Thoracic aorta (tissue), 2 donors: ENCODE data around the gene SORL1. TPM values are rescaled to one million over a fixed set of nuclear protein-coding genes. Genes with fewer than 3 reads are reported as not detected.

Experiments
- ATAC-seq: fragments of 150-250 bp; one replicate; pipeline ENCODE4 v1.8.0; 2017; ENCODE audit warnings: low read depth; ENCODE audit not compliant: insufficient number of reproducible peaks, low FRiP score
- DNase-seq: peaks from one replicate; pipeline ENCODE4 v3.0.0-alpha.2; 2020; ENCODE audit warnings: low spot score
- H3K27ac ChIP-seq, 2 donors: fragments of 200-600 bp; sonication (generic); 1 replicate in 1 of 2; 2 replicates in 1 of 2; pipeline ENCODE4 v1.5.1; 2016; ENCODE audit warnings: mild to moderate bottlenecking in 2 of 2, moderate library complexity in 2 of 2
- H3K27me3 ChIP-seq: fragments of 200-600 bp; sonication (generic); replicated peaks from 2 replicates; pipeline ENCODE4 v1.6.0; 2016; ENCODE audit warnings: mild to moderate bottlenecking; ENCODE audit not compliant: insufficient read depth
- H3K36me3 ChIP-seq: fragments of 200-600 bp; sonication (generic); one replicate; pipeline ENCODE4 v1.5.1; 2016
- H3K4me1 ChIP-seq, 2 donors: fragments of 200-600 bp; sonication (generic); 1 replicate in 1 of 2; 2 replicates in 1 of 2; pipeline versions ENCODE4 v1.5.1 to v1.6.0; 2016; ENCODE audit warnings: low read depth in 2 of 2, mild to moderate bottlenecking in 1 of 2; ENCODE audit not compliant: control insufficient read depth in 1 of 2
- H3K4me3 ChIP-seq: fragments of 200-600 bp; sonication (generic); 2 replicates; pipeline ENCODE4 v1.5.1; 2016; ENCODE audit warnings: mild to moderate bottlenecking
- H3K9me3 ChIP-seq: fragments of 200-600 bp; sonication (generic); 2 replicates; pipeline ENCODE4 v1.5.1; 2016
- total RNA-seq, 2 donors: library from RNA; depleted of rRNA; stranded (reverse); fragments of >200 nt; gene quantifications; one replicate each; pipeline versions ENCODE4 v1.1.0 to v1.2.3, GENCODE V29; 2016
- TF ChIP-seq, protein P1 (sequence below): fragments of 200-600 bp; sonication (generic); IDR thresholded peaks from one replicate; pipeline ENCODE4 v1.5.1; 2019; ENCODE audit warnings: antibody characterized with exemption

SORL1 gene
- total RNA-seq, 2 donors from 2014 or later: 26.9 to 33.0 TPM

DNA sequence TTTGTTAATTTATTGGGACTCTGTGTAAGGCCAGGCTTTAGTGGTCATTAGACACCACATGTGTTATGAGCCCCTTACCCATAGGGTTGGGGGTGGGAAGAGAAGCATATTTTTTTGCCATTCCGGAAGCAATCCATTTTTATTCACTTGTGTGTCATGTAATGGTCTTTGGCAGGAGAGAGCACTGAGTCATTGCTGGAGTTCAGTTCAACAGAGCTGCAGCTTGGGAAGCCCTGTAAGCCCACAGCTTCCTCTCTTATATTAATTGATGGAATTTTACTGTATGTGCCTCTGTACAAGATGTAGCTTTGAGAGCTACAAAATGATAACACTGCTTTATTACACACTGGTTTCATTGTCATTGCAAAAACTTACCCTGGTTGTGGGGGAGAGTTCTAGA is 177.9 kb downstream of the SORL1 start:
- Histone ChIP-seq H3K36me3 (no peaks in the 10 kb centered on the region), H3K4me1 (peaks cover 8 to 23% of the 10 kb centered on the region in 2 donors), H3K9me3 (no peaks in the 10 kb centered on the region), H3K4me3 (no peak overlapping the region), H3K27ac (no peak overlapping the region), H3K27me3 (no peaks in the 10 kb centered on the region)
- TF ChIP-seq, protein P1, sequence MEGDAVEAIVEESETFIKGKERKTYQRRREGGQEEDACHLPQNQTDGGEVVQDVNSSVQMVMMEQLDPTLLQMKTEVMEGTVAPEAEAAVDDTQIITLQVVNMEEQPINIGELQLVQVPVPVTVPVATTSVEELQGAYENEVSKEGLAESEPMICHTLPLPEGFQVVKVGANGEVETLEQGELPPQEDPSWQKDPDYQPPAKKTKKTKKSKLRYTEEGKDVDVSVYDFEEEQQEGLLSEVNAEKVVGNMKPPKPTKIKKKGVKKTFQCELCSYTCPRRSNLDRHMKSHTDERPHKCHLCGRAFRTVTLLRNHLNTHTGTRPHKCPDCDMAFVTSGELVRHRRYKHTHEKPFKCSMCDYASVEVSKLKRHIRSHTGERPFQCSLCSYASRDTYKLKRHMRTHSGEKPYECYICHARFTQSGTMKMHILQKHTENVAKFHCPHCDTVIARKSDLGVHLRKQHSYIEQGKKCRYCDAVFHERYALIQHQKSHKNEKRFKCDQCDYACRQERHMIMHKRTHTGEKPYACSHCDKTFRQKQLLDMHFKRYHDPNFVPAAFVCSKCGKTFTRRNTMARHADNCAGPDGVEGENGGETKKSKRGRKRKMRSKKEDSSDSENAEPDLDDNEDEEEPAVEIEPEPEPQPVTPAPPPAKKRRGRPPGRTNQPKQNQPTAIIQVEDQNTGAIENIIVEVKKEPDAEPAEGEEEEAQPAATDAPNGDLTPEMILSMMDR: no peak
- ATAC-seq (no peak), DNase-seq (no peak)

DNA sequence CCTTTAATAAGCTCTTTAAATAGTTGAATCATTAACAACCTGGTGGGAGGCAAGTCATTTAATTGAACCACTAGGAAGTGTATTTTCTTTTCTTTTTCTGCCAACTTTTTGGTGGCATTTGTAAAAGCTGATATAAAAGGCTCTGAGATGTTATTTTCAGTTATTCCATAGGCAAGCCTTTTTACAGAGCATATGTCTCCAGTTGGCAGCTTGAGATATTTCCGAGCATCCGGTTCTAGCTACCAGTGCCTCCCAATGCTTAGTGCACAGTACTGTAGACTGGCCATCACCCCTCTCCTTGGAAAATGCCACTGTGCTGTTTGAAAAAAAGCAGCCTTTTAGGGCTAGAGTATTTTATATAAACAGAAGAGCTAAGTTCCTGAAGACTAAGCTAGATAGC is 179.3 kb downstream of the SORL1 start:
- ATAC-seq: no peak
- Histone ChIP-seq H3K27me3 (no peaks in the 10 kb centered on the region), H3K4me3 (no peak overlapping the region), H3K4me1 (peaks cover 1 to 9% of the 10 kb centered on the region in 2 donors), H3K9me3 (no peaks in the 10 kb centered on the region), H3K36me3 (no peaks in the 10 kb centered on the region), H3K27ac (no peak overlapping the region)
- TF ChIP-seq, protein P1: no peak
- no peak for DNase-seq

DNA sequence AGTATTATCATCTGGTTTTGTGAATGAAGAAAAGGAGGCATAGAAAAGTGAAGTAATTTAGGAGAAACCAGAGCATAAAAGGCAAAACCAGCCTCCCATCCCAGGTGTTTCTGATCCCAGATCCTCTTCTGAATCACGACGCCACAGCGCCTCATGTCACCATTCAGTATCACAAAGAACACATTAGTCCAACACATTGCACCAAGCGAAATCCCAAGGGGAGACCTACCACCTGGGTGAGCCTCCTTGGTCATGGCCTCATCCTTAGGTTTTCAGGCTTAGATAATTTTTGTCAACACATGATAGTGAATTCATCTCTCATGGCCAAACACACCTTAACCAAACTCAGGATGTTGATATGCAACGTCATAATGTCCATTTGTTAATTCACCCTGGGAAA is 182.2 kb downstream of the SORL1 start:
- Histone ChIP-seq H3K27ac (no peak overlapping the region), H3K36me3 (no peaks in the 10 kb centered on the region), H3K9me3 (no peaks in the 10 kb centered on the region), H3K4me3 (no peak overlapping the region), H3K27me3 (no peaks in the 10 kb centered on the region), H3K4me1 (peaks cover 0 to 6% of the 10 kb centered on the region in 2 donors)
- DNase-seq (no peak), ATAC-seq (no peak)
- TF ChIP-seq, protein P1: no peak

DNA sequence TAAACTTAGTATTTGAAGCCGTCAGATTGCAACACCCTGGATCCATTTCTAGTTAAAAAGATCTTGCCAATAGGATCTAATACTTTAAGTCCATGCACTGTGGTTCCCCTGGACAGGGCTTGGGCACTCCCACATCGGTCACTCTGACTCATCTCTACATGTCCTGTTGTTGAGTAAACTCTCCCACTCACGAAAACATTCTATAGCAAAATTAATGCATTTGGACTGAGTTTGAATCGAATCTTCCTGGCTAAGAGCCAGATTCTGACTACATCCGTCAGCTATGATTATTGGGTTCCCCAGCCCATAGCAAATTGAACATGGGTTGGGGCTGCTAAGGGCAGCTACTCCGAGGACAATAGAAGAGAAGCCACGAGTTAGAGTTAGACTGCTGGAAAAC is 182.8 kb downstream of the SORL1 start:
- H3K4me3 ChIP-seq: no peak overlapping the region
- H3K36me3 ChIP-seq: no peaks in the 10 kb centered on the region
- no peaks in the 10 kb centered on the region for H3K9me3 ChIP-seq
- TF ChIP-seq, protein P1: no peak
- ATAC-seq: no peak
- H3K4me1 ChIP-seq: peaks cover 0 to 6% of the 10 kb centered on the region in 2 donors
- no peaks in the 10 kb centered on the region for H3K27me3 ChIP-seq
- no peak overlapping the region for H3K27ac ChIP-seq
- DNase-seq: no peak

DNA sequence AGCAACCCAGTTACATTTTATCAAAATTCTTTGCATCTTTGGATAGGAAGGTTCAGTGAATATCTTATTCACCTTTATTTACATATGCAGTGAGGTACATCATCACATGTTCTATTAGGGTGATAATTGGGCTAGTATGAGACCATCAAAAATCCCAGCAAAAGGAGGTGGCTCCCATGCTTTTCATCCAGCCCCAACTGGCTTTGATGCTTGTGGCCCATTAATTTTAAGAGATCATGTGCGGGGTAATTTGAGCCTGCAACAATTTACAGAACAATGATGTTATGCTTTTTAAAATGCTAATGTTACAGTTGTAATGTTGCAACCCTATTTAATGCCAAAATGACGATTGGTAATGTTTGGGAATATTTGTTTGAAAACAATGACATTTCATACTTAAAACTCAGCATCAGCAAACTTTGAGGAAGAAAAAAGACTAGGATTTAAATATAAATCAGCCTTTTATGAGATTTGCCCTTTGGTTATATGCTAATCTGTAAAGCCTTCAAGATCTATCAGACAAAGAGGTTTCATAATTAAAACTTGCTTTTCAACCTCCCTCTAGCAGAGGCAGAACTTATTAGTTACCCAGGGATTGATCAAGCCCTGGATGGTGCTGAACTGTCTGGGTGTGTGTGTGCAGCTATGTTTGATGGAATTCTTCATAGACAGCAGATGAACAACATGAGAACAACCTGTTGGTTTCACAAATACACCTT is 184.1 kb downstream of the SORL1 start:
- no peaks in the 10 kb centered on the region for H3K36me3 ChIP-seq
- TF ChIP-seq, protein P1: no peak
- no peaks in the 10 kb centered on the region for H3K9me3 ChIP-seq
- no peak for ATAC-seq
- no peak for DNase-seq
- no peak overlapping the region for H3K27ac ChIP-seq
- H3K27me3 ChIP-seq: no peaks in the 10 kb centered on the region
- H3K4me1 ChIP-seq: no peaks in the 10 kb centered on the region
- no peak overlapping the region for H3K4me3 ChIP-seq
